Dermis microvascular lymphatic vessel endothelial cell (primary cell): ENCODE results near the gene TMEM131. TPM values are rescaled to one million over a fixed set of nuclear protein-coding genes. Genes with fewer than 3 reads are reported as not detected.

Experiments used
- DNase-seq, 2 donors: peaks; one replicate each; pipeline versions ENCODE4 v3.0.0 to v3.0.0-alpha.2; 2010; ENCODE audit warnings: low read depth in 2 of 2
- total RNA-seq: library from RNA; depleted of rRNA; stranded (reverse); fragments of >200 nt; gene quantifications from 2 replicates; pipeline ENCODE4 v1.2.1, GENCODE V29; 2014

Gene TMEM131
- total RNA-seq, 1 donor from 2014 or later: 9.2 TPM

- no peak for DNase-seq
Observed at GRCh38 chr2:97724946-97725688, 270.6 kb downstream of the TMEM131 start.

GRCh38 chr2:97724501-97724900 is 271.2 kb downstream of the TMEM131 start:
- no peak for DNase-seq

- DNase-seq: no peak
Observed at GRCh38 chr2:97724073-97724410, 271.7 kb downstream of the TMEM131 start.

GRCh38 chr2:97723156-97724072 is 272.3 kb downstream of the TMEM131 start:
- no peak for DNase-seq

GRCh38 chr2:97722227-97722626 is 273.5 kb downstream of the TMEM131 start:
- DNase-seq: no peak

GRCh38 chr2:97720746-97721145 is 275.0 kb downstream of the TMEM131 start:
- no peak for DNase-seq

GRCh38 chr2:97719362-97720155 is 276.2 kb downstream of the TMEM131 start:
- no peak for DNase-seq

- no peak for DNase-seq
Observed at GRCh38 chr2:97718942-97719341, 276.8 kb downstream of the TMEM131 start.

GRCh38 chr2:97718051-97718882 is 277.5 kb downstream of the TMEM131 start:
- DNase-seq: no peak

- DNase-seq: no peak
Observed at GRCh38 chr2:97717613-97717995, 278.1 kb downstream of the TMEM131 start.

- no peak for DNase-seq
Observed at GRCh38 chr2:97716695-97717612, 278.8 kb downstream of the TMEM131 start.

- DNase-seq: no peak
Observed at GRCh38 chr2:97715951-97716694, 279.6 kb downstream of the TMEM131 start.

GRCh38 chr2:97714950-97715652 is 280.6 kb downstream of the TMEM131 start:
- no peak for DNase-seq

- DNase-seq: no peak
Observed at GRCh38 chr2:97714084-97714949, 281.4 kb downstream of the TMEM131 start.

GRCh38 chr2:97713296-97714083 is 282.3 kb downstream of the TMEM131 start, which contains the start of gene ZAP70:
Gene ZAP70 (plus strand): TSS chr2:97713576. CDS start chr2:97724037, 10,461 bp downstream.
- no peak for DNase-seq

GRCh38 chr2:97712693-97713295 is 283.0 kb downstream of the TMEM131 start:
- no peak for DNase-seq
